ENCODE data around the gene HIPK1.
"Not testable (repeated sequence)": the region's sequence is repeated elsewhere in the genome, so short reads cannot be mapped to it uniquely, and the experiment has no call there.

Gene HIPK1

DNA sequence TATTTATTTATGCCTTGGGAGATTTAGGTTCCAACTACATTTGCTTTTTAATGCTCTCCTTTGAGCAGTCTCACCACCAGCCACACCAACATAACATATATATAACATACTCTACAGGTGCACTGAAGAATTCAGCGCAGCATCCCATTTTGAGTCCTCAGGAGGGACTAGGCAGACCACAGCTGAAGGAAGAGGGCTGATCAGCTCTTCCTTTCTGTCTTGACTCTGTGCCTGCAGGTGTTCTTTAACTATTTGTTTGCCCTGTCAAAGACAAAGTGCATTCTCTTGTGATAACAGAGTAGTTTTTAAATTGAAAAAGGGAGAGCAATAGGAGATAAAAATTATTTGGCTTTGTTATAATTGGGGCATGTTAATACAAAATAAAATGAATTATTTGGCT lies 17.0 kb downstream of the HIPK1 start:
- no peak for DNase-seq

DNA sequence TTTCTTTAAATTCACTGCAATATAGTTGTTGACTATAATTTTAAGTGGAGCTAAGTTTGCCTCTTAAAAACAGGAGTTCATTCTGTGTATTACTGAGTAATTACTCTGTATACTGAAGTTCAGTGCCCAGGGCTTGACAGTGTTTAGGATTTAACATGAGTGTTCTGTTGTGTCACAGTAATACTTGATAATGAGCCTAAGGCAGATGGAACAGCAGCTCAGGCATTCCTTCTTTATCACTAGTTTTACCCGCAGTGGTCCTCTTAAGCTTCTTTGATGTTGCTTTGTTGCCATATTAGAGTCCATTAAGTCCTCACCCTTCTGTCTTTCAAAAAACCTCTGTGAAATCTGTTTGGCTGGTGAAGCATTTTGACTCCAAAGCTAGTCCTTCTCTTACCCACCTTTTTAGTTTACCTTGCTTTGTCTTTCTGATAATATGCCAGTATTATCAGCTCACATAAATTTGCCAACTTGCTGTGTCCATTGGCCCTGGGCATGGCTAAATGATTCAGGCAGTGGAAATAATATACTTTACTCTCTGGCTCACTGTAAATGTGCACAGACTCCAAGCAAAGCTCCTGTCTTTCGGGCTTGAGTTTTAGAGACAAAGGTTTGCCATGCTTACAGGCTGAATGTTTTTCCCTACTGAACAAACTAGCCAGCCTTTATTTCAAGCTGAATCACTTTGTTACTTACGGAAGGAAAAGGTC lies 17.7 kb downstream of the HIPK1 start:
- no peak for DNase-seq

DNA sequence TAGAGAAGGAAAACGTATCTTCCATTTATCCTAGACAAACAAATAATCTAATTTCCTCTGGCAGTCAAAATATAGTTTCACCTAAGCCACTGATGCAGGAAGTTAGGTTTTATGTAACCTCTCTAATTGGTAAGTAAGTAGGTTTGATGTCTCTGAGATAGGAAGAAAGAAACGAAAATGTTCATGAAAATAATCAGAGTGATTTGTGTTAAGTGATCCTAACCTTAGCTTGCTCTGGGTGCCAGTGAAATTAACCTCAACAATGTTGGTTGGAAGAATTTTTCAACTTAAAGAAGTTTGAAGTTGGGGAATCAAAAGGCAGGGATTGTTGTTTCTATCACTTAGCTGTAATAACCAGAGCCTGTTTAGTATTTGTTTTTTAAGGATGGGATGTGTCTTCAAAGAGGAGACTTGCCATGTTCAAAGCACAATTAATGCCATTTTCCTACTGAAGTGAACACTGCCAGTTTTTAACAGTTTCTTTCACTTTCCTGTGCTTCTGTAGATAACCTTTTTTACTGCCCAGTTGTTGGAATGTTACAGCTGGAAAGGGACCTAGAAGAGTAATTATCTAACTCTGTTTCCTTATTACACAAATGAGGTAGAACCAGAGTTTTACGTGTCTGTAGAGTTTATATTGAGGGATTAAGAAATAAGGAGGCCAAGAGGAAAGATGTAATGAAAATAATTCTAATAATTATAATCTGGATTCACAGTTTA lies 18.4 kb downstream of the HIPK1 start:
- DNase-seq: no peak

DNA sequence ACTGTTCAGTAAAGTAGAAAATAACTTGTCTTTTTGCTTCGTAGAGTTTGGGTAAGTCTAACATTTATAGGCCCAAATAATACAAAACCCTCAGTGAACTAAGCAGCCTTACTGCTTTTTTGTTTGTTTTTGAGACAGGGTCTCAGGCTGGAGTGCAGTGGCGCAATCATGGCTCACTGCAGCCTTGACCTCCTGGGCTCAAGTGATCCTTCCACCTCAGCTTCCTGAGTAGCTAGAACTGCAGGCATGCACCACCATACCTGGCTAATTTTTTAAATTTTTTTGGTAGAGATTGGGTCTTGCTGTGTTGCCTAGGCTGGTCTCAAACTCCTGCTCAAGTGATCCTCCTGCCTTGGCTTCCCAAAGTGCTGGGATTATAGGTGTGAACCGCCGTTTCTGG lies 19.0 kb downstream of the HIPK1 start:
- not testable (repeated sequence) for DNase-seq

DNA sequence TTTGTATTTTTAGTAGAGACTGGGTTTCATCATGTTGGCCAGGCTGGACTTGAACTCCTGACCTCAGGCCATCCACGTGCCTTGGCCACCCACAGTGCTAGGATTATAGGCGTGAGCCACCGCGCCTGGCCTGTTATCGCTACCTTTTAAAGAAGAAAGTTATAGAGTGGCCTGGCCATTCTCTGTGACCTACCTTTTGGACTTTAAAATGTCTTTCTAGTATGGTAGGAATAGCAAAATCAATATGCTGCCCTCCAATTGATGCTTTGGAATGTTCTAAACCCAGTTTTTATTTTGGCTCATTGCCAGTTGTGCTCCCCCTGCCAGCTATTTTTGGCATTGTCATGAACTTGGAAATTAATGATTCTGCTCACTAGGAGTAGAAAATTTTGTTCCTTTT lies 19.9 kb downstream of the HIPK1 start:
- no peak for DNase-seq

DNA sequence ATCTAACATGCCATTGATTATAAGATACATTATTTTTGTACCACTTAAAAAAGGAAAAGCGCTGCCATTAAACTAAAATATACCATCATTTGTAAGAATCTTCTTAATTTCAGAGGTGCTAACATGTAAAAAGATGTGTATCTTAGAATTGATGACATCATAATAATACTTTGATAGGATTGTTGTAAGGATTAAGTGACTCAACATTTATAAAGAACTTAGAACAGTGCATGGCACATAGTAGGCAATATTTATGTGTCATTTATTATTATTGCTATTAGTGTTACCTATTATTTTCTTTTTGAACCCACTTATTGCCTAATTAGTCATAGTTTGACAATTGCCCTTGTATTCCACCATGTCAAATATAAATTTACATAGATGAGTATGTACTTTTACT lies 21.8 kb downstream of the HIPK1 start:
- no peak for DNase-seq

DNA sequence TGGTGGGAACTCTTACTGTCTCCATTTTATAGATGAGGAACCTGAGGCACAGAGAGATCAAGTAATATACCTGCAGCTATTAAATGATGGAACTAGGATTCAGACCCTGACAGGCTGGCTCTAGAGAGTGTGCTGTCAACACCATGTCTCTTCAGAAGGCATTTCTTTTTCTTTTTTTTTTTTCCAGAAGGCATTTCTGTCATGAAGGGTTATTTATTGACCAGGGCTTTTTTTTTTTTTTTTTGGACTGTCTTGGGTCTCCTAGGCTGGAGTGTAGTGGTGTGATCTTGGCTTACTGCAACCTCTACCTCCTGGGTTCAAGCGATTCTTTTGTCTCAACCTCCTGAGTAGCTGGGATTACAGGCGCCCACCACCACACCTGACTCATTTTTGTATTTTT lies 22.6 kb downstream of the HIPK1 start:
- DNase-seq: no peak

DNA sequence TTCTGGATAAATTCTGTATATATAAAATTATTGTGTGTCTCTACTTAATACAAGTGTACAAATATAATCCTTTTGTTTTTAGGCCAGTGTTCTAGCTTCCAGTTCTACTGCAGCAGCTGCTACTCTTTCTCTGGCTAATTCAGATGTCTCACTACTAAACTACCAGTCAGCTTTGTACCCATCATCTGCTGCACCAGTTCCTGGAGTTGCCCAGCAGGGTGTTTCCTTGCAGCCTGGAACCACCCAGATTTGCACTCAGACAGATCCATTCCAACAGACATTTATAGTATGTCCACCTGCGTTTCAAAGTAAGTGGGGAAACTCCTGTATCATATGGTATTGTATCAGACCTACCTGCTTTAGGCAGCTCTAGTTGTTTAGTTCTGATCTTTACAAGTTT lies 28.9 kb downstream of the HIPK1 start:
- no peak for DNase-seq

DNA sequence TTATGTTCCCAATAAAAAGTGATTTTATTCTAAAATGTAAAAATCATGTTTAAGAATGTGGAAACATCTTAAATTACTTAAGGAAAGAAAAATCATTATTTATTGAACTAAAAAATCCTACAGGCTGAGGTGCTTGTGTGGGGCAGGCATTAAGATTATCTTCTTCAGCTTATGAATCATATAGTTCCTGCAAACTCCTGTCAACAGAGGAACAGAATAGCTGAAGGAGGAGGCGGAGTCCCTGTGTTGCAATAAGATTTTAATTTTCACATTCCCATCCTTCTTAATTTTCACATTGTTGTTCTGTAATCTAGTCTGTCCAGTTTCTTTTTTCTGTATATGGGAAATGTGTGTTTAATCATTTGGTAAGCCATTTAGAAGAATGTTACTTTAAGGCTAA lies 29.6 kb downstream of the HIPK1 start:
- no peak for DNase-seq

DNA sequence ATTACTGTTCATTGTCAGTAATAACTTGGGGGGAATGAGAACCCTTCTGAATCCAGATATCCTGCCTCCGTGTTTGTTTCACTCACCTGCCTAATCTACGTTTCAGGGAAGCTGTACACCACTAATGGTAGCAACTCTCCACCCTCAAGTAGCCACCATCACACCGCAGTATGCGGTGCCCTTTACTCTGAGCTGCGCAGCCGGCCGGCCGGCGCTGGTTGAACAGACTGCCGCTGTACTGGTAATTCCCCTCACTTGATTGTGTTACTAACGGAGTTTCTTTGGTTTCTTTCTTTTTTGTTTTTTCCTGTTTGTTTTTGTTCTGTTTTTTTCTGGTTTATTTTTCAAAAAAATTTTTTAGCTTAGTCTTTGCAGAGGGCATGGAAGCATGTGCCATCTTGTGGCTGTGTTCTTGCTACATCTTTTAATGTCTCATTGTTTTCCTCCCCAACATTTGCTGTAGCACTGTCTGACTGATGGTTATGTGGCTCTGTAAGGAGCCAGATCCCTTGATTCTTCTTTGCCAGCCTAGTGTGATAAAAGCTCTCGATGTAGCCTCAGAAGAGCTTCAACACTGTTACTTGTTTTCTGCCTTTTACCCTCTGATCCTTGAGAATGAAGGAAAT lies 34.3 kb downstream of the HIPK1 start:
- DNase-seq: no peak

DNA sequence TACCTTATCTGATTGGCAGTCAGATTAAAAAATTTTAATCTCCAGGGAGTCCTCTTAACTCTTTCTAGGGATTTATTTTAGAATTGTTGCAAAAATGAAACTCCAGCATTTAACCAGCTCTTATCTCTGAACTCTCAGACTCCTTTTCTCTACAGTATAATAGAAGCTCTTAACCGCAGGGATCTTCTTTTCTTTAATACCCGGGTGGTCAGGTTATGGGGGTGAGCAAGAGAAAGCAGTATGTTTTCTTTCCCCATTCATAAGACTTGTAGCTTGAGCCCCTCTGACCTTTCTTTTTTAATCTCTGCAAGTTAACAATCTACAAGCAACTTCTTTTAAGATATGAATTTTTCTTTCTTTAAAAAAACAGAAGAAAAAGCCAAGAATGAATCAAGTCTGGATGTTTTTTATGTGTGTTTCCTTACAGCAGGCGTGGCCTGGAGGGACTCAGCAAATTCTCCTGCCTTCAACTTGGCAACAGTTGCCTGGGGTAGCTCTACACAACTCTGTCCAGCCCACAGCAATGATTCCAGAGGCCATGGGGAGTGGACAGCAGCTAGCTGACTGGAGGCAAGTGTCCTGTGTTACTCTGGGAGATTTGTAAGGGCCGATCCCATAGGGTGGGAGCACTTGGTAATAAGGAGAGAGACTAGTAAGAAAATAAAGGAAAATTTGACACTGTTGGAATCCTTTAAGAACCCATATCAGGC lies 36.7 kb downstream of the HIPK1 start:
- no peak for DNase-seq

DNA sequence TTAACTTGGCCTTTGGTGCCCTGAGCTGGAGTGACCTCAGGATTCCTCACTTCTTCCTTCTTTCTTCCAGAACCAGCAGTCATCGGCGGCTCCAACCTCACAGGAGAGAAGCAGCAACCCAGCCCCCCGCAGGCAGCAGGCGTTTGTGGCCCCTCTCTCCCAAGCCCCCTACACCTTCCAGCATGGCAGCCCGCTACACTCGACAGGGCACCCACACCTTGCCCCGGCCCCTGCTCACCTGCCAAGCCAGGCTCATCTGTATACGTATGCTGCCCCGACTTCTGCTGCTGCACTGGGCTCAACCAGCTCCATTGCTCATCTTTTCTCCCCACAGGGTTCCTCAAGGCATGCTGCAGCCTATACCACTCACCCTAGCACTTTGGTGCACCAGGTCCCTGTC lies 43.8 kb downstream of the HIPK1 start:
- no peak for DNase-seq

DNA sequence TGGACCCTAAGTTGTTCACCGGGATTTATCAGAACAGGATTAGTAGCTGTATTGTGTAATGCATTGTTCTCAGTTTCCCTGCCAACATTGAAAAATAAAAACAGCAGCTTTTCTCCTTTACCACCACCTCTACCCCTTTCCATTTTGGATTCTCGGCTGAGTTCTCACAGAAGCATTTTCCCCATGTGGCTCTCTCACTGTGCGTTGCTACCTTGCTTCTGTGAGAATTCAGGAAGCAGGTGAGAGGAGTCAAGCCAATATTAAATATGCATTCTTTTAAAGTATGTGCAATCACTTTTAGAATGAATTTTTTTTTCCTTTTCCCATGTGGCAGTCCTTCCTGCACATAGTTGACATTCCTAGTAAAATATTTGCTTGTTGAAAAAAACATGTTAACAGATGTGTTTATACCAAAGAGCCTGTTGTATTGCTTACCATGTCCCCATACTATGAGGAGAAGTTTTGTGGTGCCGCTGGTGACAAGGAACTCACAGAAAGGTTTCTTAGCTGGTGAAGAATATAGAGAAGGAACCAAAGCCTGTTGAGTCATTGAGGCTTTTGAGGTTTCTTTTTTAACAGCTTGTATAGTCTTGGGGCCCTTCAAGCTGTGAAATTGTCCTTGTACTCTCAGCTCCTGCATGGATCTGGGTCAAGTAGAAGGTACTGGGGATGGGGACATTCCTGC lies 46.2 kb downstream of the HIPK1 start:
- no peak for DNase-seq

DNA sequence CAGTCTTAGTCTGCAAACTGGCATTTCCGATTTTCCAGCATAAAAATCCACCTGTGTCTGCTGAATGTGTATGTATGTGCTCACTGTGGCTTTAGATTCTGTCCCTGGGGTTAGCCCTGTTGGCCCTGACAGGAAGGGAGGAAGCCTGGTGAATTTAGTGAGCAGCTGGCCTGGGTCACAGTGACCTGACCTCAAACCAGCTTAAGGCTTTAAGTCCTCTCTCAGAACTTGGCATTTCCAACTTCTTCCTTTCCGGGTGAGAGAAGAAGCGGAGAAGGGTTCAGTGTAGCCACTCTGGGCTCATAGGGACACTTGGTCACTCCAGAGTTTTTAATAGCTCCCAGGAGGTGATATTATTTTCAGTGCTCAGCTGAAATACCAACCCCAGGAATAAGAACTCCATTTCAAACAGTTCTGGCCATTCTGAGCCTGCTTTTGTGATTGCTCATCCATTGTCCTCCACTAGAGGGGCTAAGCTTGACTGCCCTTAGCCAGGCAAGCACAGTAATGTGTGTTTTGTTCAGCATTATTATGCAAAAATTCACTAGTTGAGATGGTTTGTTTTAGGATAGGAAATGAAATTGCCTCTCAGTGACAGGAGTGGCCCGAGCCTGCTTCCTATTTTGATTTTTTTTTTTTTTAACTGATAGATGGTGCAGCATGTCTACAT lies 47.6 kb downstream of the HIPK1 start:
- no peak for DNase-seq

DNA sequence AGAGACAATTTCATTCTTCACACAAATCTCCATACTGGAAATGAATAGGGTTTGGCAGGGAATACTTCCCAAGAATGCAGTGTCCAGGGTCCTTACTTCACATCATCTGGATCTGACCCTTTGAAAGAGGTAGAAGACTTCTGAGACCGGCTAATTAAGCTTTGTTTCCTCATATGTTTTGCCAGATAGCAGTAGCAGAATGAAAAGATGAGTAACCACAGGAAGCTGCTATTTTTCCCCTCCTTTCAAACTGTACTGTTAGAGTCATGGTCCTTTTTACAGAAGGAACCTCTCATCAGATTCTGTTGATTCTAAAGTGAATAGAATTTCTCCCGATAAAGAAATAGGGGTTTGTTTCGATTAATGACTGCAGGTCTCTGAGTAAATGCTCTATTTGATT lies 48.8 kb downstream of the HIPK1 start:
- DNase-seq: no peak

DNA sequence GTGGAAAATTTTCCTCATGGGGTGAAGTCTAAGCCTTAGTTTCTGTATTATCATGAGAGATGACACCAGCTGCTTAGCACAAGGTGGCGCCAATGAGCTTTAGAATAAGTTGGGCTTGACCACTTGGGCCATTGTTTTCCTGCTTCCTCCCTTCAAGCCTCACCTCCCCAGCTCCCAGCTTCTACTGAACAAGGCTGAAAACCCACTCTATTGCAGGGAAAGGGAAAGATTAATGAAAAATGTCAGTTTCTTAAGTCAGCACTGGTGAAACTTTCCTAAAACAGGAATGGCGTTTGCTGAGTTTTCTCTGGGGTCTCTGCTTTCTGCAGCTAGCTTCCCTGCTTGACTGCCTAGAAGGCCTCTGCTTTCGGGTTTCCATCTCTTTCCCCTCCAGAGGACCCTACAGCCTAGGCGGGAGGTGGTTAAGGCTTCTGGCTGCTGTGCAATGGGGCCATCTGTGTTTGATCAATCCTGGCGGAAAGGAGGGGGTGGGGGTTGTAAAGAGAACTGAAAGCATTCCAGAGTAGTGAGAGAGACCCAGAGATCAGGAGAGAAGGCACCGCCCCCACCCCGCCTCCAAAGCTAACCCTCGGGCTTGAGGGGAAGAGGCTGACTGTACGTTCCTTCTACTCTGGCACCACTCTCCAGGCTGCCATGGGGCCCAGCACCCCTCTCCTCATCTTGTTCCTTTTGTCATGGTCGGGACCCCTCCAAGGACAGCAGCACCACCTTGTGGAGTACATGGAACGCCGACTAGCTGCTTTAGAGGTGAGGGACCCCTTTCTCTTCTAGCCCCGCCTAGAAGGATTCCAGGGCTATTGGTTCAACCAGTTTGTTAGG lies 50.0 kb downstream of the HIPK1 start, which contains the start of gene OLFML3:
OLFML3 (plus strand) TSS at position 612 of the 840 bp plus-strand sequence; CDS start at position 655, 43 bp downstream.
- DNase-seq: peak; percentile 61

DNA sequence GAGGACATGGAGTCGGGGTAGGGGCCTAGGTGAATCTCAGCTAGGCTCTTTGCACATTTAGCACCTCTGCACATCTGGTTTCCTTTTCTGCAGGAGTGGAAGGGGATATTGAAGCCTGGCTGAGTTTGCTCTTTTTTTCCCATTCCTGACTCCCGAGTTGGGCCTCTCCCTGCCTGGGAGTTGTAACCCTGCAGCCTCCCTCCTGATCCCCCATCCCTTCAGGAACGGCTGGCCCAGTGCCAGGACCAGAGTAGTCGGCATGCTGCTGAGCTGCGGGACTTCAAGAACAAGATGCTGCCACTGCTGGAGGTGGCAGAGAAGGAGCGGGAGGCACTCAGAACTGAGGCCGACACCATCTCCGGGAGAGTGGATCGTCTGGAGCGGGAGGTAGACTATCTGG lies 51.0 kb downstream of the HIPK1 start:
- DNase-seq: no peak

DNA sequence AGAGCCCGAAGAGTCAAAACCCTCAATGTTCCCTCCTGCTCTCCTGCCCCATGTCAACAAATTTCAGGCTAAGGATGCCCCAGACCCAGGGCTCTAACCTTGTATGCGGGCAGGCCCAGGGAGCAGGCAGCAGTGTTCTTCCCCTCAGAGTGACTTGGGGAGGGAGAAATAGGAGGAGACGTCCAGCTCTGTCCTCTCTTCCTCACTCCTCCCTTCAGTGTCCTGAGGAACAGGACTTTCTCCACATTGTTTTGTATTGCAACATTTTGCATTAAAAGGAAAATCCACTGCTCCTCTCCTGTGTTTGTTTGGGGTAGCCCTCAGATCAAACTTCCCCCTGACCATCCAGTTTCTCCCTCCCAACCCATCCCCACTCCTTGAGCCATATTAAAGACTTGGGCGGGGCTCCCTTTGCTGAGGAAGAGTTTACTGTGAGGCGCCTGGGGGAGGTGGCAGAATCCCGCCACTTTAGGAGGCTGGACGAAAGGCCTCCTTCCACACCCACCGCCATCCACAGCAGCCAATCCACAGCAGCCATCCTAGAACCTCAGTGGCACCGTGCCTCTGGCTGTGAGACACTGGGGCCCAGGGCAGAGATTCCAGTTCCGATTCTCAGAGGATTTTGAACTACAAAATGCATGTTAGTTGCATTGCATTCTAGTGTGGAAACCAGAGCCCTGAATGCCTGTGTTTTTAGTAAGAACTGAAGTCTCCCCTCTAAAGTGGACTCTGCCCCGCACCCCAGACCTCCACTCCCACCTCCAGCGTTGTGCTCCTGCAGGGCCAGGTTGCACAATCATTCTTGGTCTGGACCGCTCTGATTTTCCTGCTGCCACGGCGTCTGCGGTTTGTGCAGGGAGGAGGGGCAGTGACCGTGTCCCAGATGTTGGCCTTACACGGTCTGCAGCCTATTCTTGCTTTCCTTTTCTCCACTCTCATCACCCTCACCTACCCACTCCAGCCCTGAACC lies 53.1 kb downstream of the HIPK1 start:
- DNase-seq: no peak

DNA sequence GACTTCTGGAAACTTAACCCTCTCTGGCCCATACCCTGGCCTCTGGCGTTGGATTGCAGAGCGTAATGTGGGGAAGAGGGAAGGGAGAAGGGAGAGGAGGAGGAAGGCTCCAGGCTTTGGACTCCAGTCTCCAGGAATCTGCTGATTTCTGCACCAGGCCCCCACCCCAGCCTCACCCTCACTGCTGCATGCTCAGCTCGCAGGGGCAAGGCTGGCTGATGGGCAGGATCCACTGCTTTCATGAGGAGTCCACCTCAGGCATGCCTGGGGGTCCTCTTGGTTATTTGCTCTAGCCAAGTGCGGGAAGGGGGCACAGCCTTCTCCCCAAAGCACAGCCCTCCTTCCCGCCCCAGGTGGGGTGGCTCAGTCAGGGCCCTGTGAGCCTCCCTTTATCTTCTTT lies 53.8 kb downstream of the HIPK1 start:
- DNase-seq: no peak

DNA sequence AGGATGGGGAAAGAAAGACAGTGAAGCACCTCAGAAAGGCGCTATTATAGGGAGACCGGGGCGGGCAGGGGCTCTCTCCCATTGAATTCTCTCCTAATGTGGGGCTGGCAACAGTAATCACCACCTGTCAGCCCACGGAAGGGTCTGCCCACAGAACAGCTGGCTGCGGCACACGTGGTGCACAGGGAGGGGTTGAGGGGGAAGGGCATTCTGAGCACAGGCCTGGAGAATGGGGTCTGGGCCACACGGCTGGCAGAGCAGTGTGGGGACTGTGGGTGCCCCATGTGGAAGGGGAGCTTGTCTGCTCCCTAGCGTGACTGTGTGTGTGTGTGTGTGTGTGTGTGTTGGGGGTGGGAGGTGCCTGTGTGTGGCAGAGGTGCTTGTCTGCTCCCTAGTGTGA lies 54.3 kb downstream of the HIPK1 start:
- DNase-seq: no peak

Data from NCI-H1048 (cell line).